GM21360 (cell line): ENCODE measurements around the gene HNRNPR.

Experiments
- ATAC-seq: cut with Tn5 transposase; IDR thresholded peaks from one replicate; pipeline ENCODE4 v1.9.1; 2021; ENCODE audit warnings: mild to moderate bottlenecking, moderate library complexity; ENCODE audit not compliant: unreplicated experiment

HNRNPR gene

GRCh38 chr1:23369335-23370013 is 25.4 kb upstream of the HNRNPR start, which contains the start of gene ZNF436:
Gene ZNF436, minus strand, starts transcription at chr1:23369836. Its CDS starts 1,831 bp downstream, at chr1:23368005.
- ATAC-seq: no peak

- peak; percentile 57 for ATAC-seq
These were observed 24.7 kb upstream of the HNRNPR start for GRCh38 chr1:23368562-23369334.

GRCh38 chr1:23367791-23368561 is 23.9 kb upstream of the HNRNPR start:
- ATAC-seq: peak; percentile 88

- ATAC-seq: no peak
These were observed 23.3 kb upstream of the HNRNPR start for GRCh38 chr1:23367451-23367790.

- no peak for ATAC-seq
These were observed 22.5 kb upstream of the HNRNPR start for GRCh38 chr1:23366598-23366997.

- no peak for ATAC-seq
These were observed 22.1 kb upstream of the HNRNPR start for GRCh38 chr1:23366146-23366545.

GRCh38 chr1:23362218-23362713 is 18.2 kb upstream of the HNRNPR start:
- ATAC-seq: no peak

- ATAC-seq: no peak
These were observed 14.3 kb upstream of the HNRNPR start for GRCh38 chr1:23358310-23358875.

- no peak for ATAC-seq
These were observed 13.2 kb upstream of the HNRNPR start for GRCh38 chr1:23357138-23357908.

GRCh38 chr1:23356471-23357137 is 12.5 kb upstream of the HNRNPR start:
- ATAC-seq: no peak

- no peak for ATAC-seq
These were observed 10.2 kb upstream of the HNRNPR start for GRCh38 chr1:23354245-23354644.

- ATAC-seq: no peak
These were observed 8.1 kb upstream of the HNRNPR start for GRCh38 chr1:23352096-23352695.

GRCh38 chr1:23345920-23346319 is 1.8 kb upstream of the HNRNPR start:
- no peak for ATAC-seq

- no peak for ATAC-seq
These were observed 946 bp upstream of the HNRNPR start for GRCh38 chr1:23344987-23345472.

GRCh38 chr1:23343221-23344110 is 618 bp downstream of the HNRNPR start:
- peak; percentile 4 for ATAC-seq

- ATAC-seq: no peak
These were observed 2.0 kb downstream of the HNRNPR start for GRCh38 chr1:23341931-23342692.

GRCh38 chr1:23339632-23340031 is 4.5 kb downstream of the HNRNPR start:
- ATAC-seq: no peak

- no peak for ATAC-seq
These were observed 6.2 kb downstream of the HNRNPR start for GRCh38 chr1:23337869-23338268.
